BJ (cell line): ENCODE results near the gene OSBPL5. TPM values are rescaled to one million over a fixed set of nuclear protein-coding genes. Genes with fewer than 3 reads are reported as not detected.

Experiments
- CTCF ChIA-PET: fragments of 350-600 bp; formaldehyde crosslinking; extraction: SDS; loops from one replicate; lab custom pipeline; 2021; ENCODE audit warnings: antibody characterized with exemption, inconsistent platforms; lab: Yijun Ruan, JAX
- POLR2A ChIA-PET: fragments of 300-600 bp; sonication (Branson Sonifier 250); formaldehyde crosslinking; extraction: SDS; loops from one replicate; lab custom pipeline; 2021; ENCODE audit warnings: antibody characterized with exemption; lab: Charles Lee
- DNase-seq: peaks from one replicate; pipeline ENCODE4 v3.0.0-alpha.2; 2011; ENCODE audit warnings: low read depth
- H3K27me3 ChIP-seq: 2 replicates; pipeline ENCODE4 v1.6.0; 2011; ENCODE audit warnings: low read length; ENCODE audit not compliant: control insufficient read depth, insufficient read depth
- H3K36me3 ChIP-seq: 2 replicates; pipeline ENCODE4 v1.5.1; 2011; ENCODE audit warnings: low read length; ENCODE audit not compliant: control insufficient read depth, insufficient read depth
- H3K4me3 ChIP-seq: 2 replicates; pipeline ENCODE4 v1.5.1; 2011; ENCODE audit warnings: low read depth, mild to moderate bottlenecking, control low read depth, low read length
- CTCF ChIP-seq: IDR thresholded peaks from 2 replicates; pipeline ENCODE4 v1.5.1; 2011; ENCODE audit warnings: low read depth, mild to moderate bottlenecking, control low read depth, inconsistent platforms, low read length, moderate library complexity; ENCODE audit not compliant: insufficient read depth
- polyA plus RNA-seq: library from polyadenylated mRNA; depleted of rRNA; stranded (reverse); fragments of >200 nt; gene quantifications from 2 replicates; pipeline ENCODE4 v1.2.3, GENCODE V29; 2011

The OSBPL5 gene
- polyA plus RNA-seq, 1 experiment: 20.8 TPM

GRCh38 chr11:3197044-3197695 is 32.1 kb upstream of the OSBPL5 start:
- ChIA-PET CTCF (interaction anchor here (0.6 to 1.8 kb wide), 5 partner anchors 12 to 160 kb away, joined by 3 to 4 read pairs (median 3); no protein-coding TSS in a partner anchor), POLR2A (interaction anchor here (0.7 kb wide), 1 partner anchor 810 kb away, joined by 3 read pairs; no protein-coding TSS in a partner anchor)
- TF ChIP-seq CTCF: no peak
- Histone ChIP-seq H3K36me3 (no peaks in the 10 kb centered on the region), H3K27me3 (peaks cover 20% of the 10 kb centered on the region), H3K4me3 (no peak overlapping the region)
- DNase-seq: no peak

- H3K27me3 ChIP-seq: peaks cover 14% of the 10 kb centered on the region
- H3K36me3 ChIP-seq: no peaks in the 10 kb centered on the region
- ChIA-PET CTCF (interaction anchor here (0.6 to 2.2 kb wide), 9 partner anchors 13 to 159 kb away, joined by 3 to 6 read pairs (median 3); no protein-coding TSS in a partner anchor), POLR2A (interaction anchor here (0.7 kb wide), 1 partner anchor 811 kb away, joined by 3 read pairs; no protein-coding TSS in a partner anchor)
- no peak overlapping the region for H3K4me3 ChIP-seq
- TF ChIP-seq CTCF: no peak
- no peak for DNase-seq
Observed at GRCh38 chr11:3196161-3197043, 31.3 kb upstream of the OSBPL5 start.

- POLR2A ChIA-PET: no interaction called here
- H3K27me3 ChIP-seq: peaks cover 12% of the 10 kb centered on the region
- CTCF ChIA-PET: interaction anchor here (0.6 to 2.2 kb wide), 15 partner anchors 8 to 158 kb away, joined by 3 to 9 read pairs (median 4); no protein-coding TSS in a partner anchor
- no peak overlapping the region for H3K4me3 ChIP-seq
- no peak for DNase-seq
- peak; percentile 68 for TF ChIP-seq CTCF
- no peaks in the 10 kb centered on the region for H3K36me3 ChIP-seq
Observed at GRCh38 chr11:3195251-3196160, 30.4 kb upstream of the OSBPL5 start.

- ChIA-PET POLR2A (no interaction called here), CTCF (interaction anchor here (0.7 to 2.2 kb wide), 7 partner anchors 12 to 157 kb away, joined by 3 to 9 read pairs (median 4); no protein-coding TSS in a partner anchor)
- TF ChIP-seq CTCF: no peak
- Histone ChIP-seq H3K27me3 (peaks cover 7% of the 10 kb centered on the region; the same call in 1 of the 2 replicates), H3K36me3 (no peaks in the 10 kb centered on the region), H3K4me3 (no peak overlapping the region)
- no peak for DNase-seq
Observed at GRCh38 chr11:3194016-3194816, 29.1 kb upstream of the OSBPL5 start.
